HCT116 (cell line): ENCODE results near the gene PLEKHJ1. TPM values are rescaled to one million over a fixed set of nuclear protein-coding genes. Genes with fewer than 3 reads are reported as not detected.

Source experiments
- ATAC-seq: fragments of 200-7000 bp; cut with Tn5 transposase; 2 replicates; pipeline ENCODE4 v1.9.1; 2020; ENCODE audit warnings: mild to moderate bottlenecking, moderate library complexity
- BruUV-seq: library from RNA; stranded (reverse); fragments of 400-500 nt; replicated peaks from 2 replicates; lab custom pipeline; 2021; lab: Mats Ljungman, UMichigan
- CTCF ChIA-PET: fragments of 300-600 bp; sonication (Branson Sonifier 250); formaldehyde crosslinking; loops from one replicate; lab custom pipeline; 2021; ENCODE audit warnings: antibody characterized with exemption; lab: Charles Lee
- POLR2A ChIA-PET: fragments of 300-600, 350-600 bp; sonication (Branson Sonifier 250); formaldehyde crosslinking; loops from one replicate; lab custom pipeline; 2021; ENCODE audit warnings: antibody characterized with exemption; lab: Charles Lee
- RAD21 ChIA-PET, 2 experiments: fragments of 300-600 bp; sonication (Branson Sonifier 250); formaldehyde crosslinking; loops; one replicate each; lab custom pipeline; 2023; ENCODE audit warnings: low total read pairs in 2 of 2; ENCODE audit not compliant: uncharacterized antibody in 2 of 2, unreplicated experiment in 2 of 2, low non-redundant PET in 1 of 2; lab: Charles Lee
- DNase-seq: peaks from one replicate; pipeline ENCODE4 v3.0.0-alpha.2; 2010; ENCODE audit warnings: low read depth, low spot score
- H2AFZ ChIP-seq: fragments of 200-600 bp; shearing (Covaris generic), sonication (generic); 2 replicates; pipeline ENCODE4 v1.6.1; 2017; ENCODE audit warnings: low read depth, mixed run types, mixed read lengths, antibody characterized with exemption, low read length; ENCODE audit not compliant: poor library complexity, severe bottlenecking
- H3K27ac ChIP-seq: 2 replicates; pipeline ENCODE4 v1.5.1; 2012; ENCODE audit warnings: low read depth, low read length
- H3K27me3 ChIP-seq: fragments of 200-600 bp; sonication (generic); 2 replicates; pipeline ENCODE4 v1.6.1; 2016; ENCODE audit warnings: mixed run types, low read length, mixed read lengths; ENCODE audit not compliant: insufficient read depth
- H3K36me3 ChIP-seq, 2 experiments: fragments of 200-500 bp in 1 of 2; fragments of 200-600 bp in 1 of 2; sonication (Bioruptor generic) in 1 of 2; sonication (generic) in 1 of 2; 2 replicates each; pipeline versions ENCODE4 v1.5.1 to v1.6.1; 2014 to 2016; ENCODE audit warnings: low read length in 2 of 2, inconsistent platforms in 1 of 2, mixed read lengths in 1 of 2, mixed run types in 1 of 2; ENCODE audit not compliant: insufficient read depth in 2 of 2, control insufficient read depth in 1 of 2
- H3K4me1 ChIP-seq, 2 experiments: fragments of 200-600 bp in 1 of 2; sonication (generic) in 1 of 2; 2 replicates each; pipeline versions ENCODE4 v1.5.1 to v1.6.1; 2012 to 2017; ENCODE audit warnings: low read length in 2 of 2, inconsistent platforms in 1 of 2, mild to moderate bottlenecking in 1 of 2, mixed read lengths in 1 of 2, mixed run types in 1 of 2, moderate library complexity in 1 of 2; ENCODE audit not compliant: insufficient read depth in 2 of 2, control insufficient read depth in 1 of 2
- H3K4me2 ChIP-seq: fragments of 200-600 bp; sonication (generic); 2 replicates; pipeline ENCODE4 v1.6.1; 2017; ENCODE audit warnings: mixed run types, low read length, mixed read lengths
- H3K4me3 ChIP-seq, 2 experiments: fragments of 200-600 bp in 1 of 2; sonication (generic) in 1 of 2; replicated peaks in 1 of 2; 2 replicates each; pipeline ENCODE4 v1.5.1; 2011 to 2016; ENCODE audit warnings: low read length in 2 of 2, control low read depth in 1 of 2, low read depth in 1 of 2, mild to moderate bottlenecking in 1 of 2, mixed read lengths in 1 of 2, mixed run types in 1 of 2
- H3K79me2 ChIP-seq: fragments of 200-600 bp; sonication (generic); 2 replicates; pipeline ENCODE4 v1.6.1; 2017; ENCODE audit warnings: mild to moderate bottlenecking, mixed run types, low read length, moderate library complexity, mixed read lengths; ENCODE audit not compliant: insufficient read depth
- H3K9ac ChIP-seq: fragments of 200-600 bp; sonication (generic); 2 replicates; pipeline ENCODE4 v1.6.1; 2016; ENCODE audit warnings: low read length, mixed read lengths
- H3K9me2 ChIP-seq: fragments of 200-600 bp; sonication (generic), shearing (Covaris generic); 2 replicates; pipeline ENCODE4 v1.6.1; 2017; ENCODE audit warnings: mixed run types, mild to moderate bottlenecking, moderate library complexity; ENCODE audit not compliant: insufficient read depth
- H3K9me3 ChIP-seq, 2 experiments: fragments of 200-500 bp in 1 of 2; fragments of 200-600 bp in 1 of 2; sonication (Bioruptor generic) in 1 of 2; sonication (generic) in 1 of 2; 2 replicates each; pipeline ENCODE4 v1.6.1; 2014 to 2017; ENCODE audit warnings: low read length in 2 of 2, mixed read lengths in 2 of 2, inconsistent platforms in 1 of 2, low read depth in 1 of 2, mild to moderate bottlenecking in 1 of 2, mixed run types in 1 of 2, moderate library complexity in 1 of 2; ENCODE audit not compliant: control insufficient read depth in 1 of 2, insufficient read depth in 1 of 2
- H4K20me1 ChIP-seq: fragments of 200-600 bp; sonication (generic), shearing (Covaris generic); 2 replicates; pipeline ENCODE4 v1.6.1; 2017; ENCODE audit warnings: mixed run types, mild to moderate bottlenecking, moderate library complexity; ENCODE audit not compliant: insufficient read depth
- ATF3 ChIP-seq: IDR thresholded peaks from 2 replicates; pipeline ENCODE4 v1.6.1; 2012
- CBX3 ChIP-seq: IDR thresholded peaks from 2 replicates; pipeline ENCODE4 v1.6.1; 2012; ENCODE audit warnings: low read depth
- EGR1 ChIP-seq: IDR thresholded peaks from 2 replicates; pipeline ENCODE4 v1.6.1; 2012; ENCODE audit warnings: low read depth
- EZH2 ChIP-seq: fragments of 200-600 bp; sonication (generic); IDR thresholded peaks from 2 replicates; pipeline ENCODE4 v1.6.1; 2017; ENCODE audit warnings: antibody characterized with exemption, mixed run types
- EZH2phosphoT487 ChIP-seq: fragments of 200-600 bp; IDR thresholded peaks from 2 replicates; pipeline ENCODE4 v1.6.1; 2018; ENCODE audit warnings: antibody characterized with exemption, borderline replicate concordance
- FOSL1 ChIP-seq: IDR thresholded peaks from 2 replicates; pipeline ENCODE4 v1.6.1; 2012; ENCODE audit warnings: low read depth
- RAD21 ChIP-seq: IDR thresholded peaks from 2 replicates; pipeline ENCODE4 v1.6.1; 2012; ENCODE audit warnings: low read depth, mild to moderate bottlenecking
- SRF ChIP-seq: IDR thresholded peaks from 2 replicates; pipeline ENCODE4 v1.6.1; 2012; ENCODE audit warnings: low read depth
- YY1 ChIP-seq: IDR thresholded peaks from 2 replicates; pipeline ENCODE4 v1.6.1; 2011; ENCODE audit warnings: low read length, low read depth, moderate library complexity, mild to moderate bottlenecking; ENCODE audit not compliant: insufficient replicate concordance; ENCODE audit errors: extremely low read depth
- ZBTB33 ChIP-seq: IDR thresholded peaks from 2 replicates; pipeline ENCODE4 v1.6.1; 2011; ENCODE audit warnings: mild to moderate bottlenecking, low read length, moderate library complexity; ENCODE audit not compliant: insufficient replicate concordance; ENCODE audit errors: extremely low read depth
- intact Hi-C: fragments of 100-400 bp; cut with micrococcal nuclease; formaldehyde crosslinking; loops from 2 replicates; pipeline ENCODE4 v1.10.0; 2022
- total RNA-seq: library from RNA; stranded (reverse); gene quantifications from one replicate; pipeline ENCODE4 v1.2.1, GENCODE V29; 2021; ENCODE audit not compliant: unreplicated experiment

PLEKHJ1 gene
- total RNA-seq, 1 experiment from 2014 or later, result 88.2 TPM

DNA sequence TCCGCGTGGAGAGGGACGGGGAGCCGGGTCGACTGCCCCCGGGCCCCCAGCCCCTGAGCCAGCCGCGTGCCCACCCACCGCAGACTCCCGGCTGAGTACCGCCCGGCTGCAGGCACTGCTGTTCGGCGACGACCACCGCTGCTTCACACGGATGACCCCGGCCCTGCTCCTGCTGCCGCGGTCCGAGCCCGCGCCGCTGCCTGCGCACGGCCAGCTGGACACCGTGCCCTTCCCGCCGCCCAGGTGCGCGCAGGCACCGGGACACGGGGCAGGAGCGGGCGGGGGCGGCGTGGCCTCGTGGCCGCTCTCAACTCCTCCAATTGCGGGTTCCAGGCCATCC lies 14.6 kb upstream of the PLEKHJ1 start:
- Histone ChIP-seq H3K4me2 (no peak overlapping the region), H2AFZ (no peak overlapping the region), H3K9ac (no peak overlapping the region), H3K27ac (no peak overlapping the region), H3K27me3 (no peaks in the 10 kb centered on the region), H3K36me3 (peaks cover 14 to 20% of the 10 kb centered on the region in 2 experiments; a peak in 3 of 4 replicates), H3K79me2 (peaks cover 7% of the 10 kb centered on the region; the same call in 1 of the 2 replicates), H4K20me1 (no peaks in the 10 kb centered on the region), H3K4me1 (0 out of 4 replicates have a peak, but pooled peaks cover 0 to 4% of the 10 kb centered on the region in 2 experiments), H3K9me3 (no peaks in the 10 kb centered on the region), H3K4me3 (no peak overlapping the region), H3K9me2 (no peaks in the 10 kb centered on the region)
- intact Hi-C loops, result no loop called here
- CTCF ChIA-PET, result interaction anchor here (1.2 kb wide), 1 partner anchor 11 kb away, joined by 3 read pairs; no protein-coding TSS in a partner anchor
- 0 out of 2 replicates have a peak, but pooled peaks have one; percentile 0 for ATAC-seq
- POLR2A ChIA-PET, result no interaction called here
- BruUV-seq, result no TSS peak
- TF ChIP-seq EGR1, result no peak
- no peak for TF ChIP-seq EZH2phosphoT487
- no peak for TF ChIP-seq ZBTB33
- no peak for TF ChIP-seq YY1
- TF ChIP-seq EZH2, result no peak
- TF ChIP-seq FOSL1, result no peak
- no peak for TF ChIP-seq ATF3
- no peak for TF ChIP-seq CBX3
- TF ChIP-seq SRF, result no peak
- TF ChIP-seq RAD21, result no peak
- RAD21 ChIA-PET, result no interaction called here
- no peak for DNase-seq
